BJ (cell line): Measurements from ENCODE around the gene DRD2. TPM values are rescaled to one million over a fixed set of nuclear protein-coding genes. Genes with fewer than 3 reads are reported as not detected.

ENCODE experiments used
- CTCF ChIA-PET: fragments of 350-600 bp; formaldehyde crosslinking; extraction: SDS; loops from one replicate; lab custom pipeline; 2021; ENCODE audit warnings: antibody characterized with exemption, inconsistent platforms; lab: Yijun Ruan, JAX
- POLR2A ChIA-PET: fragments of 300-600 bp; sonication (Branson Sonifier 250); formaldehyde crosslinking; extraction: SDS; loops from one replicate; lab custom pipeline; 2021; ENCODE audit warnings: antibody characterized with exemption; lab: Charles Lee
- DNase-seq: peaks from one replicate; pipeline ENCODE4 v3.0.0-alpha.2; 2011; ENCODE audit warnings: low read depth
- H3K27me3 ChIP-seq: 2 replicates; pipeline ENCODE4 v1.6.0; 2011; ENCODE audit warnings: low read length; ENCODE audit not compliant: control insufficient read depth, insufficient read depth
- H3K36me3 ChIP-seq: 2 replicates; pipeline ENCODE4 v1.5.1; 2011; ENCODE audit warnings: low read length; ENCODE audit not compliant: control insufficient read depth, insufficient read depth
- H3K4me3 ChIP-seq: 2 replicates; pipeline ENCODE4 v1.5.1; 2011; ENCODE audit warnings: low read depth, mild to moderate bottlenecking, control low read depth, low read length
- polyA plus RNA-seq: library from polyadenylated mRNA; depleted of rRNA; stranded (reverse); fragments of >200 nt; gene quantifications from 2 replicates; pipeline ENCODE4 v1.2.3, GENCODE V29; 2011; rRNA removed
- small RNA-seq: library from RNA; depleted of rRNA; stranded (forward); fragments of <200 nt; gene quantifications from one replicate; pipeline ENCODE3, GENCODE V24; 2012; ENCODE audit warnings: low replicate concordance, low read depth; ENCODE audit not compliant: insufficient read length
- TF ChIP-seq, protein P1 (sequence below): IDR thresholded peaks from 2 replicates; pipeline ENCODE4 v1.5.1; 2011; ENCODE audit warnings: low read depth, mild to moderate bottlenecking, control low read depth, inconsistent platforms, low read length, moderate library complexity; ENCODE audit not compliant: insufficient read depth

DRD2 gene
- polyA plus RNA-seq, 1 experiment = not detected

- POLR2A ChIA-PET = no interaction called here
These were observed 111.8 kb downstream of the DRD2 start for GRCh38 chr11:113363406-113363805.

More at GRCh38 chr11:113363406-113363805, 111.8 kb downstream of the DRD2 start:
- no peak for DNase-seq
- Histone ChIP-seq H3K27me3 (no peaks in the 10 kb centered on the region), H3K36me3 (peaks cover 12% of the 10 kb centered on the region), H3K4me3 (no peak overlapping the region)
- TF ChIP-seq, protein P1, sequence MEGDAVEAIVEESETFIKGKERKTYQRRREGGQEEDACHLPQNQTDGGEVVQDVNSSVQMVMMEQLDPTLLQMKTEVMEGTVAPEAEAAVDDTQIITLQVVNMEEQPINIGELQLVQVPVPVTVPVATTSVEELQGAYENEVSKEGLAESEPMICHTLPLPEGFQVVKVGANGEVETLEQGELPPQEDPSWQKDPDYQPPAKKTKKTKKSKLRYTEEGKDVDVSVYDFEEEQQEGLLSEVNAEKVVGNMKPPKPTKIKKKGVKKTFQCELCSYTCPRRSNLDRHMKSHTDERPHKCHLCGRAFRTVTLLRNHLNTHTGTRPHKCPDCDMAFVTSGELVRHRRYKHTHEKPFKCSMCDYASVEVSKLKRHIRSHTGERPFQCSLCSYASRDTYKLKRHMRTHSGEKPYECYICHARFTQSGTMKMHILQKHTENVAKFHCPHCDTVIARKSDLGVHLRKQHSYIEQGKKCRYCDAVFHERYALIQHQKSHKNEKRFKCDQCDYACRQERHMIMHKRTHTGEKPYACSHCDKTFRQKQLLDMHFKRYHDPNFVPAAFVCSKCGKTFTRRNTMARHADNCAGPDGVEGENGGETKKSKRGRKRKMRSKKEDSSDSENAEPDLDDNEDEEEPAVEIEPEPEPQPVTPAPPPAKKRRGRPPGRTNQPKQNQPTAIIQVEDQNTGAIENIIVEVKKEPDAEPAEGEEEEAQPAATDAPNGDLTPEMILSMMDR = no peak
- CTCF ChIA-PET = no interaction called here

Small RNA genes lying within 50 kb of the gene (small RNA-seq; reads per million reads assigned to genes)
- not detected for gene MIR4301

Other genes with a start within 250 kb of the DRD2 start
- gene TTC12, start 160.8 kb downstream of the DRD2 start, polyA plus RNA-seq = 11.2 and 14.0 TPM in 2 replicates
- gene ANKK1, start 87.6 kb downstream of the DRD2 start, polyA plus RNA-seq = not detected in 2 replicates
- gene TMPRSS5, start 230.9 kb upstream of the DRD2 start, polyA plus RNA-seq = 0.10 and 0.21 TPM in 2 replicates